GM04504 (cell line): ENCODE measurements around the gene HIGD1C.
A peak's percentile ranks its signal among the peaks of the same experiment; 100 is the strongest.
"Not testable (repeated sequence)": the region's sequence is repeated elsewhere in the genome, so short reads cannot be mapped to it uniquely, and the experiment has no call there.

ENCODE experiments used
- DNase-seq: peaks from one replicate; pipeline ENCODE4 v3.0.0-alpha.2; 2012; ENCODE audit warnings: low read depth

The HIGD1C gene

GRCh38 chr12:50985322-50985721 lies 33.0 kb downstream of the HIGD1C start:
- DNase-seq, result peak; percentile 61

- DNase-seq, result peak; percentile 48
Measured at GRCh38 chr12:50986966-50987737, 34.8 kb downstream of the HIGD1C start.

- no peak for DNase-seq
Measured at GRCh38 chr12:50988051-50988450, 35.7 kb downstream of the HIGD1C start.

- no peak for DNase-seq
Measured at GRCh38 chr12:50988871-50989270, 36.5 kb downstream of the HIGD1C start.

- DNase-seq, result no peak
Measured at GRCh38 chr12:50990147-50990727, 37.9 kb downstream of the HIGD1C start.

GRCh38 chr12:50990791-50991190 lies 38.4 kb downstream of the HIGD1C start:
- no peak for DNase-seq

GRCh38 chr12:50991291-50991690 lies 38.9 kb downstream of the HIGD1C start:
- DNase-seq, result no peak

- DNase-seq, result no peak
Measured at GRCh38 chr12:50992819-50993218, 40.5 kb downstream of the HIGD1C start.

- no peak for DNase-seq
Measured at GRCh38 chr12:50999093-50999492, 46.7 kb downstream of the HIGD1C start.

- DNase-seq, result no peak
Measured at GRCh38 chr12:51000245-51000644, 47.9 kb downstream of the HIGD1C start.

GRCh38 chr12:51001799-51002198 lies 49.5 kb downstream of the HIGD1C start:
- no peak for DNase-seq

GRCh38 chr12:51004504-51004903 lies 52.2 kb downstream of the HIGD1C start:
- no peak for DNase-seq

- DNase-seq, result no peak
Measured at GRCh38 chr12:51005030-51005429, 52.7 kb downstream of the HIGD1C start.

- DNase-seq, result no peak
Measured at GRCh38 chr12:51005671-51006070, 53.3 kb downstream of the HIGD1C start.

- no peak for DNase-seq
Measured at GRCh38 chr12:51008329-51009055, 56.1 kb downstream of the HIGD1C start.

GRCh38 chr12:51009056-51009440 lies 56.7 kb downstream of the HIGD1C start:
- no peak for DNase-seq

- DNase-seq, result no peak
Measured at GRCh38 chr12:51011955-51012354, 59.6 kb downstream of the HIGD1C start.

- no peak for DNase-seq
Measured at GRCh38 chr12:51012570-51013236, 60.4 kb downstream of the HIGD1C start.

GRCh38 chr12:51013441-51013840 lies 61.1 kb downstream of the HIGD1C start:
- no peak for DNase-seq

- not testable (repeated sequence) for DNase-seq
Measured at GRCh38 chr12:51014467-51014866, 62.1 kb downstream of the HIGD1C start.

GRCh38 chr12:51017452-51017851 lies 65.1 kb downstream of the HIGD1C start:
- DNase-seq, result no peak

GRCh38 chr12:51018956-51019355 lies 66.6 kb downstream of the HIGD1C start:
- no peak for DNase-seq

GRCh38 chr12:51019927-51020326 lies 67.6 kb downstream of the HIGD1C start:
- no peak for DNase-seq
